GM12878 (cell line): ENCODE data around the gene MYO3B.

ENCODE experiments used
- CTCF ChIP-seq, 3 experiments: IDR thresholded peaks in 2 of 3; conservative IDR thresholded peaks in 1 of 3; 2 replicates each; pipeline ENCODE4 v1.5.1; 2011; ENCODE audit warnings: low read depth in 3 of 3, low read length in 3 of 3, mild to moderate bottlenecking in 3 of 3, control low read depth in 2 of 3, moderate library complexity in 2 of 3, inconsistent platforms in 1 of 3, mixed read lengths in 1 of 3; ENCODE audit not compliant: control insufficient read depth in 2 of 3, insufficient read depth in 1 of 3; ENCODE audit errors: extremely low read depth in 1 of 3
- FOXK2 ChIP-seq: fragments of 450-650 bp; IDR thresholded peaks from 2 replicates; pipeline ENCODE4 v1.6.1; 2017; ENCODE audit warnings: mild to moderate bottlenecking, moderate library complexity
- JUND ChIP-seq: IDR thresholded peaks from 2 replicates; pipeline ENCODE4 v1.6.1; 2012; ENCODE audit warnings: low read depth, mild to moderate bottlenecking, low read length, improper control_type of control experiment, moderate library complexity
- NFIC ChIP-seq: IDR thresholded peaks from 2 replicates; pipeline ENCODE4 v1.6.1; 2012; ENCODE audit warnings: low read depth, mild to moderate bottlenecking, inconsistent platforms, low read length, moderate library complexity
- POLR2A ChIP-seq: IDR thresholded peaks from 2 replicates; pipeline ENCODE4 v1.6.1; 2011; ENCODE audit warnings: low read depth, mild to moderate bottlenecking, low read length
- TBL1XR1 ChIP-seq: IDR thresholded peaks from 2 replicates; pipeline ENCODE4 v1.6.1; 2012; ENCODE audit warnings: low read depth, low read length, improper control_type of control experiment
- ZNF274 ChIP-seq: IDR thresholded peaks from one replicate; pipeline ENCODE4 v1.8.0; 2011; ENCODE audit not compliant: insufficient read length, insufficient read depth
- TF ChIP-seq, protein P1 (sequence below): IDR thresholded peaks from 2 replicates; pipeline ENCODE4 v1.6.1; 2011; ENCODE audit warnings: low read depth, low read length, improper control_type of control experiment, borderline replicate concordance

DNA sequence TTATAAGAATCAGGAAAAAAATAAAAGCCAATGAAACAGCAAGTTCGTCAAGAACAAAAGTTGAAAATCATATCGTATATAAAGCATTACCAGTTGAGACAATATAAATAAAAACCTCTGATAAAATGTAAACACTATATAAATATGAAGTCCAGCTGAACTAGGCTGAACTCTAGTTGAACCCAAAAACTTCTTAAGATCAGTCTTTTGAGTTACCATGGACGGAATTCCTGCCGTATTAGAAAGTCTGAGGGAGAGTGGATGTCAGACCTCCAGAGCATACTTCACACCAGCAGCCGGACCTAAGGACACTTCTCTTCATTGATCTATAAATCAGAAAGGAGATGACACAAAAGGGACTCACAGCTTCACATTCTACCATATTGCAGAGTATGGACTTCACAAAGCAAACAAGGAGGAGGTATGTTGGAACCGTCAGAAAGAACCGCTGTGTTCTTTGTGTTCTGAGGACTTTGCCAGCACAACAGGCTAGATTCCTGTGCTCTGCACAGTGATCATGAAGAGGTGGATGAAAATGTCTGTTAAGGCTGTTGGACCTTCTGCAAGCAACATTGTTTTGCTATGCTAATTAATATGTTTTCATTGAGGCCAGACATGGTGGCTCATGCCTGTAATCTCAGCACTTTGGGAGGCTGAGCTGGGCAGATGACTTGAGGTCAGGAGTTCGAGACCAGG lies 469.9 kb downstream of the MYO3B start:
- TF ChIP-seq FOXK2 (no peak), ZNF274 (no peak), POLR2A (no peak), JUND (no peak), CTCF (IDR thresholded peaks at IDR 0.05 in 2 of 3, conservative IDR thresholded peaks at IDR 0.05 in 1 of 3; ENCODE audit: control insufficient read depth in 2 of 3, extremely low read depth in 1 of 3, insufficient read depth in 1 of 3, low read depth in 3 of 3, low read length in 3 of 3) (no peak), TBL1XR1 (no peak), NFIC (no peak)
- TF ChIP-seq, protein P1, sequence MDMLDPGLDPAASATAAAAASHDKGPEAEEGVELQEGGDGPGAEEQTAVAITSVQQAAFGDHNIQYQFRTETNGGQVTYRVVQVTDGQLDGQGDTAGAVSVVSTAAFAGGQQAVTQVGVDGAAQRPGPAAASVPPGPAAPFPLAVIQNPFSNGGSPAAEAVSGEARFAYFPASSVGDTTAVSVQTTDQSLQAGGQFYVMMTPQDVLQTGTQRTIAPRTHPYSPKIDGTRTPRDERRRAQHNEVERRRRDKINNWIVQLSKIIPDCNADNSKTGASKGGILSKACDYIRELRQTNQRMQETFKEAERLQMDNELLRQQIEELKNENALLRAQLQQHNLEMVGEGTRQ = no peak
